Esophagus muscularis mucosa (tissue), 4 donors: ENCODE measurements around the gene RPS6KA5. TPM values are rescaled to one million over a fixed set of nuclear protein-coding genes. Genes with fewer than 3 reads are reported as not detected.

Source experiments
- DNase-seq: peaks from one replicate; pipeline ENCODE4 v3.0.0-alpha.2; 2017; ENCODE audit errors: extremely low spot score
- H3K27ac ChIP-seq, 4 donors: fragments of 200-600 bp; sonication (generic); replicated peaks in 1 of 4; 1 replicate in 3 of 4; 2 replicates in 1 of 4; pipeline ENCODE4 v1.5.1; 2016 to 2019; ENCODE audit warnings: mild to moderate bottlenecking in 1 of 4
- H3K27me3 ChIP-seq, 4 donors: fragments of 200-600 bp; sonication (generic); one replicate each; pipeline versions ENCODE4 v1.5.1 to v1.6.0; 2016 to 2019
- H3K36me3 ChIP-seq, 4 donors: fragments of 200-600 bp; sonication (generic); one replicate each; pipeline ENCODE4 v1.5.1; 2016 to 2019
- H3K4me1 ChIP-seq, 4 donors: fragments of 200-600 bp; sonication (generic); one replicate each; pipeline ENCODE4 v1.5.1; 2016 to 2019
- H3K4me3 ChIP-seq, 4 donors: fragments of 200-600 bp; sonication (generic); 1 replicate in 2 of 4; 2 replicates in 2 of 4; pipeline ENCODE4 v1.5.1; 2016 to 2019; ENCODE audit warnings: mild to moderate bottlenecking in 4 of 4, moderate library complexity in 1 of 4
- H3K9me3 ChIP-seq, 4 donors: fragments of 200-600 bp; sonication (generic); 1 replicate in 3 of 4; 2 replicates in 1 of 4; pipeline ENCODE4 v1.5.1; 2016 to 2019
- EP300 ChIP-seq: sonication (generic); formaldehyde crosslinking; IDR thresholded peaks from one replicate; pipeline ENCODE4 v1.6.1; 2017; ENCODE audit warnings: antibody characterized with exemption
- POLR2A ChIP-seq: fragments of 450-650 bp; IDR thresholded peaks from one replicate; pipeline ENCODE4 v1.6.1; 2017; ENCODE audit warnings: antibody characterized with exemption, moderate library complexity, mild to moderate bottlenecking, low read depth
- POLR2AphosphoS5 ChIP-seq, 2 donors: sonication (generic); formaldehyde crosslinking; IDR thresholded peaks; one replicate each; pipeline ENCODE4 v1.6.1; 2017; ENCODE audit warnings: antibody characterized with exemption in 2 of 2
- WGBS: methylation state at CpG from one replicate; pipeline ENCODE4 v1.1.5; 2018; 5-methylcytosine and 5-hydroxymethylcytosine counted together
- intact Hi-C: fragments of 100-400 bp; cut with DNase I; formaldehyde crosslinking; loops from one replicate; pipeline ENCODE4 v1.15.1; 2023
- total RNA-seq, 4 donors: library from RNA; depleted of rRNA; stranded (reverse); fragments of >200 nt; gene quantifications; one replicate each; pipeline versions ENCODE4 v1.1.0 to v1.2.1, GENCODE V29; 2016
- TF ChIP-seq, protein P1 (sequence below), 3 experiments: fragments of 200-600 bp in 2 of 3; fragments of 450-650 bp in 1 of 3; sonication (generic) in 2 of 3; IDR thresholded peaks; one replicate each; pipeline ENCODE4 v1.5.1; 2017 to 2019; ENCODE audit warnings: antibody characterized with exemption in 3 of 3, mild to moderate bottlenecking in 2 of 3, moderate library complexity in 1 of 3

RPS6KA5 gene
- total RNA-seq, 4 donors from 2014 or later: 30.8 to 40.6 (median 35.0) TPM

- Histone ChIP-seq H3K27ac (no peak overlapping the region), H3K27me3 (no peaks in the 10 kb centered on the region), H3K36me3 (peaks cover 0 to 18% (median 0%) of the 10 kb centered on the region in 4 donors), H3K9me3 (no peaks in the 10 kb centered on the region), H3K4me3 (no peak overlapping the region), H3K4me1 (peaks cover 0 to 13% (median 5%) of the 10 kb centered on the region in 4 donors)
- 89% methylated on average over 5 of the region's 5 CpGs for WGBS
- intact Hi-C loops: no loop called here
- no peak for TF ChIP-seq POLR2AphosphoS5 (IDR thresholded peaks at IDR 0.05)
- TF ChIP-seq, protein P1, sequence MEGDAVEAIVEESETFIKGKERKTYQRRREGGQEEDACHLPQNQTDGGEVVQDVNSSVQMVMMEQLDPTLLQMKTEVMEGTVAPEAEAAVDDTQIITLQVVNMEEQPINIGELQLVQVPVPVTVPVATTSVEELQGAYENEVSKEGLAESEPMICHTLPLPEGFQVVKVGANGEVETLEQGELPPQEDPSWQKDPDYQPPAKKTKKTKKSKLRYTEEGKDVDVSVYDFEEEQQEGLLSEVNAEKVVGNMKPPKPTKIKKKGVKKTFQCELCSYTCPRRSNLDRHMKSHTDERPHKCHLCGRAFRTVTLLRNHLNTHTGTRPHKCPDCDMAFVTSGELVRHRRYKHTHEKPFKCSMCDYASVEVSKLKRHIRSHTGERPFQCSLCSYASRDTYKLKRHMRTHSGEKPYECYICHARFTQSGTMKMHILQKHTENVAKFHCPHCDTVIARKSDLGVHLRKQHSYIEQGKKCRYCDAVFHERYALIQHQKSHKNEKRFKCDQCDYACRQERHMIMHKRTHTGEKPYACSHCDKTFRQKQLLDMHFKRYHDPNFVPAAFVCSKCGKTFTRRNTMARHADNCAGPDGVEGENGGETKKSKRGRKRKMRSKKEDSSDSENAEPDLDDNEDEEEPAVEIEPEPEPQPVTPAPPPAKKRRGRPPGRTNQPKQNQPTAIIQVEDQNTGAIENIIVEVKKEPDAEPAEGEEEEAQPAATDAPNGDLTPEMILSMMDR (IDR thresholded peaks at IDR 0.05): no peak
- no peak for TF ChIP-seq EP300
- no peak for TF ChIP-seq POLR2A
- DNase-seq: no peak
Measured at GRCh38 chr14:90851327-90852036, 209.0 kb downstream of the RPS6KA5 start.

DNA sequence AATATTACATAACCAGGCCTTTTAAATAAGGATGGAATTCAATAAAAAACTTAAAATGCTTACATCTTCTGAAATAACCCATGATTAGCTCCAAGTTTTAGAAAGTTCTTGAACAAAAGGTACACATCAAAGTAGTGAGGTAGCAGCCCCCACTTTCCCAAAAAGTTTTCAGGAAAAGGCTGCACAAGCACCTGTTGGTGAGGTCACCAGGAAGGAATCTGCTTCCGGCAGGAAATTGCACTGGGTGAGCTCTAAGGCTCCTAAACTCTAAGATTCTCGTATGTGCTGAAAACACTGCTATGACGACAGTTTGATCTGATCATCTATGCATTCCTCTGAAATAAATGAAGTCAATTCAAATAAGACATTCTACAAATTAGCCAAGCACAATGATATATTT lies 210.0 kb downstream of the RPS6KA5 start:
- H3K36me3 ChIP-seq: peaks cover 0 to 26% (median 0%) of the 10 kb centered on the region in 4 donors
- peaks cover 0 to 13% (median 5%) of the 10 kb centered on the region in 4 donors for H3K4me1 ChIP-seq
- no peaks in the 10 kb centered on the region for H3K9me3 ChIP-seq
- H3K27me3 ChIP-seq: no peaks in the 10 kb centered on the region
- H3K4me3 ChIP-seq: no peak overlapping the region
- 40% methylated on average over 3 of the region's 3 CpGs for WGBS
- TF ChIP-seq, protein P1 (IDR thresholded peaks at IDR 0.05): no peak
- TF ChIP-seq EP300 (no peak), POLR2AphosphoS5 (IDR thresholded peaks at IDR 0.05) (peak; percentile 32 to 53)
- H3K27ac ChIP-seq: peak overlapping the region in 1 of 4 donors; percentile 22
- no peak for DNase-seq
- intact Hi-C loops: no loop called here

DNA sequence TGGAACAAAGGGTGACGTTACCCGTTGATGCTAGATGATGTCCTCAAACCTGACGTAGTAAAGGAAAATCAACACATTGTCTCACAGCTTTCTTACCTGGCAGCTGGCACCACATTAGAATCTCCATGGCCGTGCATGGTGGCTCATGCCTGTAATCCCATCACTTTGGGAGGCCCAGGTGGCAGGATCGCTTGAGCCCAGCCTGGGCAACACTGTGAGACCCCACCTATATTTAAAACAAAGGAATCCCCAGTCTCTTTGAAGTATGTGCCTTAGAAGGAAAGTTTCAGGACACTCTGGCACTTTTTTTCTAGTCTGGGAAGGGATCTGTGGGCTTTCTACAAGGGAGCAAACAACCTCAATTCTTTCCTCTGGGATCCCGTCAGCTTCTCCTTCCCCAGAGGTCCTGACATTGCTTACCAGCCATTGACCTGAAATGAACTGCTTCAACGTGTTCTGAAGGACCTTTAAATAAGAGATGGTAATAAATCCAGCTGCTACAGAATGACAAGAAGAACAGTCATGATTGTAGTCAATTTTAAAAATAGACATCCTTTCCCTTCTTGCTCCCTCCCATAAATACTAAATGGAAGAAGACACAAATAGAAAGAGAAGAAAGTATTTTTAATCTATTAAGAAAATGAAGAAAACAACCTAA lies 210.5 kb downstream of the RPS6KA5 start:
- intact Hi-C loops: no loop called here
- H3K27ac ChIP-seq: peak overlapping the region in 1 of 4 donors; percentile 18
- H3K4me3 ChIP-seq: no peak overlapping the region
- H3K27me3 ChIP-seq: no peaks in the 10 kb centered on the region
- H3K9me3 ChIP-seq: no peaks in the 10 kb centered on the region
- peaks cover 0 to 27% (median 0%) of the 10 kb centered on the region in 4 donors for H3K36me3 ChIP-seq
- TF ChIP-seq POLR2A (no peak), EP300 (no peak), POLR2AphosphoS5 (IDR thresholded peaks at IDR 0.05) (no peak)
- TF ChIP-seq, protein P1 (IDR thresholded peaks at IDR 0.05): no peak
- 77% methylated on average over 7 of the region's 7 CpGs for WGBS
- no peak for DNase-seq
- peaks cover 0 to 13% (median 5%) of the 10 kb centered on the region in 4 donors for H3K4me1 ChIP-seq

DNA sequence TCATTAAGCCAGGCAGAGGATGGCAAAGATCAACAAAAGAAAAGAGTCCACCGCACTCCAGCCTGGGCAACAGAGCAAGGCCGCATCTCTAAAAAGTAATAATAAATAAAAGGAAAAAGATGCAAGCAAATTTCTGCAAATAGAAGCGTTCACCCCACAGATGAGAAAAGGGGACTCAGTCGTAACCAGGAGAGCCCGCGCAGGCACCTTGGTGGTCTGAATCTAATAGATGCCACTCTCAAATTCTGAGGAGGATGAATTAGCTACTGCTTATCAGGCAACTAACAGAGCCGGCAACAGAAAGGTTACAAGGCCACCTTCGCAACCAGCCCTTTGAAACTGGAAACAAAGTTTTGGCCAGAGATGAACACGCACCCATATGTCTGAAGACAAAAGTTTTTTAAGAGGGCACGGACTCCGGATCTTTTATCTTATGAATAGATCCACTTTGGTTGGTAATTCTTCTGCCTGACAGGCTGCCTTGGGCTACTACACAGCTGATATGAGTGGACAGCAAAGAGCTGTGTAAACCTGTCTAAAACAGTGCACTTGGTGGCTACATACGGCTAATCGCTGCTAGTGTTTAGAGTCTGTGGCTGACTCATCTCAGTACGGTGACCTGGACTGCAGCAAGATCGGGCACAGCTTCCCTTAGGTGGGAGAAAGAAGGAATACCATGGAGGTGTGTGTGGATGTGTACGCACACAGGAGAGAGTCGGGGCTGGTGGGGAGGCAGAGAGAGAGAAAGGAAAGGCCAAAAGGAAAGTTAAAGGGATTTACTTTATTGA lies 211.3 kb downstream of the RPS6KA5 start:
- Histone ChIP-seq H3K27me3 (no peaks in the 10 kb centered on the region), H3K4me3 (no peak overlapping the region), H3K27ac (no peak overlapping the region), H3K9me3 (no peaks in the 10 kb centered on the region), H3K4me1 (peaks cover 0 to 13% (median 5%) of the 10 kb centered on the region in 4 donors), H3K36me3 (peaks cover 0 to 27% (median 0%) of the 10 kb centered on the region in 4 donors)
- WGBS: 92% methylated on average over 17 of the region's 17 CpGs
- intact Hi-C loops: no loop called here
- TF ChIP-seq, protein P1 (IDR thresholded peaks at IDR 0.05): no peak
- no peak for TF ChIP-seq POLR2AphosphoS5 (IDR thresholded peaks at IDR 0.05)
- no peak for TF ChIP-seq EP300
- no peak for TF ChIP-seq POLR2A
- no peak for DNase-seq
